ENCODE data around the gene ELP4.

Gene ELP4

GRCh38 chr11:31617246-31617645 is 107.7 kb downstream of the ELP4 start:
- H3K4me3 ChIP-seq (replicated peaks; ENCODE audit: low read depth, low read length): no peak overlapping the region
- DNase-seq (ENCODE audit: extremely low read depth, low read depth): no peak
- no peak for TF ChIP-seq CTCF (IDR thresholded peaks at IDR 0.05; ENCODE audit: low read depth, low read length, missing control alignments)

- DNase-seq (ENCODE audit: extremely low read depth, low read depth): no peak
- no peak overlapping the region for H3K4me3 ChIP-seq (replicated peaks; ENCODE audit: low read depth, low read length)
- TF ChIP-seq CTCF (IDR thresholded peaks at IDR 0.05; ENCODE audit: low read depth, low read length, missing control alignments): no peak
These were observed 110.4 kb downstream of the ELP4 start for GRCh38 chr11:31619980-31620379.

GRCh38 chr11:31620434-31620833 is 110.9 kb downstream of the ELP4 start:
- no peak overlapping the region for H3K4me3 ChIP-seq (replicated peaks; ENCODE audit: low read depth, low read length)
- DNase-seq (ENCODE audit: extremely low read depth, low read depth): no peak
- TF ChIP-seq CTCF (IDR thresholded peaks at IDR 0.05; ENCODE audit: low read depth, low read length, missing control alignments): no peak

- no peak overlapping the region for H3K4me3 ChIP-seq (replicated peaks; ENCODE audit: low read depth, low read length)
- no peak for TF ChIP-seq CTCF (IDR thresholded peaks at IDR 0.05; ENCODE audit: low read depth, low read length, missing control alignments)
- no peak for DNase-seq (ENCODE audit: extremely low read depth, low read depth)
These were observed 116.3 kb downstream of the ELP4 start for GRCh38 chr11:31625868-31626267.

- no peak for DNase-seq (ENCODE audit: extremely low read depth, low read depth)
These were observed 118.5 kb downstream of the ELP4 start for GRCh38 chr11:31628111-31628510.

GRCh38 chr11:31636983-31637382 is 127.4 kb downstream of the ELP4 start:
- no peak for DNase-seq (ENCODE audit: extremely low read depth, low read depth)
- TF ChIP-seq CTCF (IDR thresholded peaks at IDR 0.05; ENCODE audit: low read depth, low read length, missing control alignments): no peak
- no peak overlapping the region for H3K4me3 ChIP-seq (replicated peaks; ENCODE audit: low read depth, low read length)

More at GRCh38 chr11:31628111-31628510, 118.5 kb downstream of the ELP4 start:
- no peak overlapping the region for H3K4me3 ChIP-seq (replicated peaks; ENCODE audit: low read depth, low read length)
- no peak for TF ChIP-seq CTCF (IDR thresholded peaks at IDR 0.05; ENCODE audit: low read depth, low read length, missing control alignments)

GRCh38 chr11:31640611-31641010 is 131.0 kb downstream of the ELP4 start:
- DNase-seq (ENCODE audit: extremely low read depth, low read depth): no peak
- TF ChIP-seq CTCF (IDR thresholded peaks at IDR 0.05; ENCODE audit: low read depth, low read length, missing control alignments): no peak
- no peak overlapping the region for H3K4me3 ChIP-seq (replicated peaks; ENCODE audit: low read depth, low read length)
